Raji (cell line): ENCODE data around the gene RAB11FIP5.

ENCODE experiments used
- POLR2A ChIP-seq: IDR thresholded peaks from 2 replicates; pipeline ENCODE4 v1.6.1; 2011; ENCODE audit warnings: low read depth, low read length, control low read depth; ENCODE audit not compliant: insufficient read depth

RAB11FIP5 gene

GRCh38 chr2:73069041-73069854, 43.5 kb downstream of the RAB11FIP5 start:
- no peak for TF ChIP-seq POLR2A

GRCh38 chr2:73068147-73068546, 44.6 kb downstream of the RAB11FIP5 start:
- TF ChIP-seq POLR2A, result no peak

- no peak for TF ChIP-seq POLR2A
Measured at GRCh38 chr2:73067043-73067442, 45.7 kb downstream of the RAB11FIP5 start.

- no peak for TF ChIP-seq POLR2A
Measured at GRCh38 chr2:73063909-73064875, 48.6 kb downstream of the RAB11FIP5 start.

- no peak for TF ChIP-seq POLR2A
Measured at GRCh38 chr2:73063472-73063871, 49.3 kb downstream of the RAB11FIP5 start.

- no peak for TF ChIP-seq POLR2A
Measured at GRCh38 chr2:73059106-73059505, 53.6 kb downstream of the RAB11FIP5 start.

GRCh38 chr2:73054980-73055379, 57.8 kb downstream of the RAB11FIP5 start:
- no peak for TF ChIP-seq POLR2A

- no peak for TF ChIP-seq POLR2A
Measured at GRCh38 chr2:73053316-73054114, 59.2 kb downstream of the RAB11FIP5 start.

GRCh38 chr2:73050121-73050545, 62.6 kb downstream of the RAB11FIP5 start:
- no peak for TF ChIP-seq POLR2A

GRCh38 chr2:73043929-73044832, 68.6 kb downstream of the RAB11FIP5 start:
- no peak for TF ChIP-seq POLR2A

GRCh38 chr2:73043276-73043675, 69.5 kb downstream of the RAB11FIP5 start:
- TF ChIP-seq POLR2A, result no peak

- no peak for TF ChIP-seq POLR2A
Measured at GRCh38 chr2:73037947-73038585, 74.7 kb downstream of the RAB11FIP5 start.

- no peak for TF ChIP-seq POLR2A
Measured at GRCh38 chr2:73036766-73037165, 76.0 kb downstream of the RAB11FIP5 start.

GRCh38 chr2:73035899-73036711, 76.6 kb downstream of the RAB11FIP5 start:
- no peak for TF ChIP-seq POLR2A
